NOMO-1 treated with dmso at 0.1 percent for 144 hours (cell line): ENCODE results near the gene UBE2D4.

ENCODE experiments used
- DNase-seq: peaks from one replicate; lab custom pipeline; 2025; ENCODE audit not compliant: unreplicated experiment; lab: John Stamatoyannopoulos, UW

UBE2D4 gene

GRCh38 chr7:43906331-43907010 lies 19.8 kb upstream of the UBE2D4 start, which contains the start of gene URGCP:
TSS of gene URGCP (minus strand) at chr7:43906596. CDS start at chr7:43906575, 21 bp downstream.
- DNase-seq: peak; percentile 16

- no peak for DNase-seq
Measured at GRCh38 chr7:43914795-43915194, 11.4 kb upstream of the UBE2D4 start.

- DNase-seq: no peak
Measured at GRCh38 chr7:43915907-43916306, 10.3 kb upstream of the UBE2D4 start.

GRCh38 chr7:43921423-43921822 lies 4.8 kb upstream of the UBE2D4 start:
- DNase-seq: no peak

GRCh38 chr7:43922726-43923125 lies 3.5 kb upstream of the UBE2D4 start:
- no peak for DNase-seq

- DNase-seq: no peak
Measured at GRCh38 chr7:43926798-43927123, 525 bp downstream of the UBE2D4 start.

GRCh38 chr7:43927810-43928209 lies 1.6 kb downstream of the UBE2D4 start:
- no peak for DNase-seq

GRCh38 chr7:43929529-43930457 lies 3.6 kb downstream of the UBE2D4 start:
- no peak for DNase-seq

GRCh38 chr7:43931346-43931745 lies 5.1 kb downstream of the UBE2D4 start:
- DNase-seq: no peak

GRCh38 chr7:43933902-43934560 lies 7.8 kb downstream of the UBE2D4 start:
- DNase-seq: no peak

GRCh38 chr7:43937444-43937843 lies 11.2 kb downstream of the UBE2D4 start:
- DNase-seq: no peak

- no peak for DNase-seq
Measured at GRCh38 chr7:43938892-43939482, 12.8 kb downstream of the UBE2D4 start.

GRCh38 chr7:43942250-43942649 lies 16.0 kb downstream of the UBE2D4 start:
- no peak for DNase-seq

- DNase-seq: no peak
Measured at GRCh38 chr7:43942997-43943396, 16.8 kb downstream of the UBE2D4 start.

- no peak for DNase-seq
Measured at GRCh38 chr7:43943417-43944187, 17.4 kb downstream of the UBE2D4 start.

- no peak for DNase-seq
Measured at GRCh38 chr7:43944286-43944685, 18.1 kb downstream of the UBE2D4 start.

GRCh38 chr7:43952028-43952427 lies 25.8 kb downstream of the UBE2D4 start:
- DNase-seq: no peak

GRCh38 chr7:43953071-43953470 lies 26.8 kb downstream of the UBE2D4 start:
- DNase-seq: no peak

GRCh38 chr7:43954524-43955228 lies 28.4 kb downstream of the UBE2D4 start:
- no peak for DNase-seq

- no peak for DNase-seq
Measured at GRCh38 chr7:43956027-43956426, 29.8 kb downstream of the UBE2D4 start.
